HG03108 (cell line): ENCODE data around the gene SMG5.

Experiments used
- ATAC-seq: cut with Tn5 transposase; IDR thresholded peaks from one replicate; pipeline ENCODE4 v1.9.1; 2021; ENCODE audit warnings: moderate library complexity; ENCODE audit not compliant: unreplicated experiment

Gene SMG5

DNA sequence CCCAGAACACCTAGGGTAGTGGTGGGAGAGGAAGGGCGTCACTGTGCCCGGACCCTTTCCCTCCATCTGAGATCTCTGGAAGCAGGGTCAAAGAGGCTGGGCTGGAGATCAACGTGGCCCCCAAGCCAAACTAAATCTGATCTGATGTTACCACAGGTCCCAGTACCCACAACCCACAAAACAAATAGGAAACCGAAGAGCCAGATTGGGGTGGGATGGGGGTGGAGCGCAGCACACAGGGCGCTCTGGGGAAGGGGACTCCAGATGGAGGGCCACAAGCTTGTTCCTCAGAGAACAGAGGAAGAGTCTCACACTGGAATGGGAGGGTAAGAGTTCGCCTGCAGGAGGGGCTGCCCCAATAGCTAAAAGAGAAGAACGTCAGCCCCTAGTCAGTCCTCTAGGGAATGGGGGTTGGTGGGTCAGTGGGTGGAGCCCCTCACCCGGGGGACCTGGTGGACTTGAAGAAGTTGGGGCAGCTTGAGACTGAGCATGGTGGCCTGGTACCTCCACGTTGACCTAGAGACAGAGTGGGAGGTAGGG is 36.3 kb downstream of the SMG5 start:
- no peak for ATAC-seq

DNA sequence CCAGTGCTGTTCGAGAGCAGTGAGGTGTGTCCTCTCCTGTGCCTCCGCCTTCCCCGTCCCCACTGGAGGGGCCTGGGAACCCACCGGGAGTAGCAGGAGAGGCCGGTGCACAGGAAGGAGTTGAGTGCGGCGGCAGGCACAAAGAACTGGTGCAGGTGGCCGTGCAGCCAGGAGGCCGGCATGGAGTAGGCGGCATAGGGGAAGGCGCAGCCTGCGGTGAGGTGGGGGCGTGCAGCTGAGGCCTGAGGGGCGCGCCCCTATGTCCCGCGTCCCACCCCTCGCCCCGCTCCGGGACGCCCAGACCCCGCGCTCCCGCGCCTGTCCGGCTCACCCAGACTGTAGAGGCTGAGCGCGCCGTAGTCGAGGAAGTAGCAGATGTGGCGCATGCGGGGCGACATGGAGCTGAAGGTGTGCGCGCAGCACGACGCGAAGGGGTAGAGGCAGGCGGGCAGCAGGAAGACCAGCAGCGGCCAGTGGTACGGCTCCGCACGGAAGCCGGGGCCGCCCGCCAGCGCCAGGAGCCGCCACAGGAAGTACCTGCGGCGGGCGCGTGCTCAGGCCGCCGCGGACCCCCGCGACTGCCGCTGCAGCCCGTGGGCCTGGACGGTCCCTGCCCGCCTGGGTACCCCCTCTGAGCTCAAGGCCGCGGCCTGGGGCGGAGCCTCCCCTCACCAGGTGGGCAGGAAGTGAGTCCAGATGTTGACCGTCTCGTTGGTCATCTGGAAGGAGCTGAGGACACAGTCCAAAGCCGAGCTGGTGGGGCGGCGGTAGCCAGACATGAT is 37.0 kb downstream of the SMG5 start:
- no peak for ATAC-seq

DNA sequence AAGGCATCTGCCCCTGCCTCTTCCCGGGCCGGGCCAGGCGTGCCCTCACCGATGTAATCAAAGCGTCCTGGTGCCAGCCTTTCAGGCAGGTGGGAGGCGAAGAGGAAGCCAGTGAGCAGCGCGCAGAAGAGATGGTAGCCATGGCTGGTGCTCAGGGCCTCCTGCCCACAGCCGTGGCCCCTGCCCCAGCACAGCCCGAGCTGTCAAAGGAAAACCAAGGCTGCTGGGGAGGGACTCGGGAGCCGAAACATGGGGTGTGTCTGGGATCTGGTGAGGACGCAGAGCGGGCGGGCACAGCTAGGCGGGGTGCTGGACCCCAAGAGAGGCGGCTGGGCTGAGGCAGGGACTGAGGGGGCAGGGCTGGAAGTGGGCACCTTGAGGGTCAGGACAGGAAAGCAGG is 37.9 kb downstream of the SMG5 start:
- ATAC-seq, result no peak

DNA sequence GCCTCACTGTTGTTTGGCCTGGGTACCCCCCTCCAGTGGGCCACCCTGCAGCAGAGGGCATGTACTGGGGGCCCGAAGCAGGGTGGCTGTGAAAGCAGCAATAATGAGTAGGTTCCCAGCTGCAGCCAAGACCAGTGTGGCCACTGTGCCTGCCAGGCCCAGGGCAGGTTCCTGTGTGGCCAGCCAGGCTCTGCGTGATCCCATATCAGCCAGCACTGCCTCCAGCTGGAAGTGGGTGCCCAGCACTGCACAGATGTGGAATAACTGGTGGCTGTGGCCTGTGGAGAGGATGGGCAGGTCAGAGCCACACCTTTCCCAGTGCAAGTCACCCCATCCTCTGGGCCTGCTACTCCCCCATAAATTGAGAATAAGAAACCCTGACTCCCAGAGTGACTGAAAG is 38.5 kb downstream of the SMG5 start:
- no peak for ATAC-seq

DNA sequence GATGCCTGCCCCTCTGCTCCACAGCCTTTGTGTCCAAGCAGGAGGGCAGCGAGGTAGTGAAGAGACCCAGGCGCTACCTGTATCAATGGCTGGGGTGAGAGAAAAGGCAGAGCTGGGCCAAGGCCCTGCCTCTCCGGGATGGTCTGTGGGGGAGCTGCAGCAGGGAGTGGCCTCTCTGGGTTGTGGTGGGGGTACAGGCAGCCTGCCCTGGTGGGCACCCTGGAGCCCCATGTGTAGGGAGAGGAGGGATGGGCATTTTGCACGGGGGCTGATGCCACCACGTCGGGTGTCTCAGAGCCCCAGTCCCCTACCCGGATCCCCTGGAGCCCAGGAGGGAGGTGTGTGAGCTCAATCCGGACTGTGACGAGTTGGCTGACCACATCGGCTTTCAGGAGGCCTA is 39.9 kb downstream of the SMG5 start:
- ATAC-seq, result no peak

DNA sequence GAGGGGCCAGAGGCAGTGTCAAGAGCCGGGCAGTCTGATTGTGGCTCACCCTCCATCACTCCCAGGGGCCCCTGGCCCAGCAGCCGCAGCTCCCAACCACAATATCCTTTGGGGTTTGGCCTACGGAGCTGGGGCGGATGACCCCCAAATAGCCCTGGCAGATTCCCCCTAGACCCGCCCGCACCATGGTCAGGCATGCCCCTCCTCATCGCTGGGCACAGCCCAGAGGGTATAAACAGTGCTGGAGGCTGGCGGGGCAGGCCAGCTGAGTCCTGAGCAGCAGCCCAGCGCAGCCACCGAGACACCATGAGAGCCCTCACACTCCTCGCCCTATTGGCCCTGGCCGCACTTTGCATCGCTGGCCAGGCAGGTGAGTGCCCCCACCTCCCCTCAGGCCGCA is 40.7 kb downstream of the SMG5 start, which contains the start of gene BGLAP:
Gene BGLAP (plus strand): TSS at position 259 of the 400 bp plus-strand sequence. CDS start 48 bp downstream, at position 307.
- no peak for ATAC-seq

DNA sequence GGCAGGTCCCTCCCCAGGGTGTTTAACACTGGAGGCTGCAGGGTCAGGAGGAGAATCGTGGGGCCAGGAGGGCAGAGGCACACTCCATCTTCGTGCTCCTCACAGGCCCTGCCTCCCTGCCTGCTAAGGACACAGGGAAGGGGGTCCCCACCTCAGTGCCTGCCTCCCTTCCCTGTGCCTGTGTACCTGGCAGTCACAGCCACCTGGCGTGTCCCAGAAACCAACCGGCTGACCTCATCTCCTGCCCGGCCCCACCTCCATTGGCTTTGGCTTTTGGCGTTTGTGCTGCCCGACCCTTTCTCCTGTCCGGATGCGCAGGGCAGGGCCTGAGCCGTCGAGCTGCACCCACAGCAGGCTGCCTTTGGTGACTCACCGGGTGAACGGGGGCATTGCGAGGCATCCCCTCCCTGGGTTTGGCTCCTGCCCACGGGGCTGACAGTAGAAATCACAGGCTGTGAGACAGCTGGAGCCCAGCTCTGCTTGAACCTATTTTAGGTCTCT is 41.3 kb downstream of the SMG5 start:
- no peak for ATAC-seq

DNA sequence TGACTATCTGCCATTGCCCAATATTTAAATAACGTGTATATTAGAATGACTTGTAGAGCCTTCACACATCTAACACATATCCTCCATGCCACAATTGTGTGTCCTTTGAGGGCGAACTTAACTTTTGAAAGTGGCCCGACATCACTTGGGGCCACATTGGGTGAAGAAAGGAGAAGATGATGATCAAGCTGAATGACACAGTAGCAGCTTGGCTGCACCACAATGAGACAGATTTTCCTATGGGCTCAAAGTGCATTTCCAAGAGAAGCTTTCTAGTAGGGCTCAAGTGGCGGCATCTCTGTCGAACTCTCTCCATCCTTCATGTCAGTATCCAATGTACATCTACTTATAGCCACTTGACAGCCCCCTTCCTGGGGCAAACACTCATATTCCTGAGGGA is 44.4 kb downstream of the SMG5 start:
- ATAC-seq, result no peak

DNA sequence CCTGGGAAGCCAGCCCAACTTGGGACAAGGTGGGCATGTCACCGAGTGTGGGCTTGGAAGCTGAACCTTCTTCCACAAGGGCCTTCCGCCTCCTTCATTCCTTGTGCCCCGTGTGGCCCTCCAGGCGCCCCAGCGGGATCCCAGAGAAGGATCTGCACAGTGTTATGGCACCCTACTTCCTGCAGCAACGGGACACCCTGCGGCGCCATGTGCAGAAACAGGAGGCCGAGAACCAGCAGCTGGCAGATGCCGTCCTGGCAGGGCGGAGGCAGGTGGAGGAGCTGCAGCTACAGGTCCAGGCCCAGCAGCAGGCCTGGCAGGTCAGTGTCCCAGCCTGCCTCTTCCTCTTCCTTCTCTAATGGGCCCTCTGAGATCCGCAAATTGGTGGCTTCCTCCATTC is 46.5 kb downstream of the SMG5 start:
- ATAC-seq, result no peak

DNA sequence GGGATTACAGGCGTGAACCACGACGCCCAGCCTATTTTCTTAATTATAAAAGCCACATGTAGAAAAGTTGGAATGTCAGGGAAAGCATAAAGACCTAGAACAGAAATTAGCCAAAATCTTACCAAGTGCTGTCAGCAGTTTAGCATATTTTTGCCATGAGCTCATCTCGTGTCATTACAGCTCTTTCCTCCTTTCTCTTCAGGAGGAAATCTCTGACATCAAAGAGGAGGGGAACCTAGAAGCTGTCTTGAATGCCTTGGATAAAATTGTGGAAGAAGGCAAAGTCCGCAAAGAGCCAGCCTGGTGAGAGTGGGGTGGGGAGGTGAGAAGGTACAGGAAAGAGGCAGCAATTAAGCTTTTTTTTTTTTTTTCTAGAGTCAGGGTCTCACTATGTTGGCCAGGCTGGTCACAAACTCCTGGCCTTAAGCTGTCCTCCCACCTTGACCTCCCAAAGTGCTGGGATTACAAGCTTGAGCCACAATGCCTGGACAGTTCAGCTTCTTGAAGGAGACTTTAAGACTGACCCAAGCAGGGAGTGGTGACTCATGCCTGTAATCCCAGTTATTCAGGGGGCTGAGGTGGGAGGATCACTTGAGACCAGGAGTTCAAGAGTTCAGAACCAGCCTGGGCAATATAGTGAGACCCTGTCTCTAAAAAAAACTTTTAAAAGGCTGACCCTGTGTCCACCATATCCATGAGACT is 49.0 kb downstream of the SMG5 start:
- ATAC-seq, result no peak

DNA sequence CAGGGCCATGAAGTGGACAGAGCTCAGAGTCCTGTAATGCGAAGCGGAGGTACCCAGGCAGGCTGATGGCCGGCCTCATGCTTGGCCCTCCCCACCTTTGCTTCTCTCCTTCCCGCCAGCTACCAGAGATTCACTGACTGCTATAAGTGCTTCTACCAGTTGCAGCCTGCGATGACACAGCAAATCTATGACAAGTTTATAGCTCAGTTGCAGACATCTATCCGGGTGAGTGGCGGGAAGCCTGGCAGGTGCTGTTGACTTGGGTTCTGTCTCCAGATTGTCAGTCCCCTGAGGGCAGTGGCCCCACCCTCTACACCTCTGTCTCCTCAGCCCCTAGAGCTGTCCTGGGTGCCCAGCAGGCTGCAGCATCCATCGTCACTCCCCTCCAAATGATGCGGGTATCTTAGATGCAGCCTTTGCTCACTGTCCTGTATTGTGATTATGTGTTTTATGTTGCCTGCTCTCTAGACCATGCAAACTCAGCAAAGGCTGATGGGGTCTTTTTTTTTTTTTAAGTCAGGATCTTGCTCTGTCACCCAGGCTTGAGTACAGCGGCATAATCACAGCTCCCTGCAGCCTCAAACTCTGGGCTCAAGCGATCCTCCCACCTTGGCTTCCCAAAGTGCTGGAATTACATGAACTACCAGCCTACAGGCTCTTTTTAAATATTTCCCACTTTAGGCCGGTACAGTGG is 50.3 kb downstream of the SMG5 start:
- ATAC-seq, result no peak

DNA sequence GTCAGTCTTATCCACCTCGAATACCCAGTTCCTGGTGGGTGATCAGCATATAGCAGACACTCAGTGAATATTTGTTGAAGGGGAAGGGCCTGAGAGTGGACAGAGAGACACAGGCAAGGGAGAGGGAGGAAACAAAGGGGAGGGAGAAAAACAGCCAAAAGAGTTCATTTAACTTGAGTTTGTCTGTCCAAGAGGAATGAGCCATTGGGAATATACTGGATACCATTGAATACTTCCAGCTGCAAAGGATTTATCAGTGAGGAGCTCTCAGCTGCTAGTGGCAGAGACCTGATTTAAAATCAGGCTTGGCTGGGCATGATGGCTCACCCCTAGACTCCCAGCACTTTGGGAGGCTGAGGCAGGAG is 52.2 kb downstream of the SMG5 start:
- no peak for ATAC-seq

DNA sequence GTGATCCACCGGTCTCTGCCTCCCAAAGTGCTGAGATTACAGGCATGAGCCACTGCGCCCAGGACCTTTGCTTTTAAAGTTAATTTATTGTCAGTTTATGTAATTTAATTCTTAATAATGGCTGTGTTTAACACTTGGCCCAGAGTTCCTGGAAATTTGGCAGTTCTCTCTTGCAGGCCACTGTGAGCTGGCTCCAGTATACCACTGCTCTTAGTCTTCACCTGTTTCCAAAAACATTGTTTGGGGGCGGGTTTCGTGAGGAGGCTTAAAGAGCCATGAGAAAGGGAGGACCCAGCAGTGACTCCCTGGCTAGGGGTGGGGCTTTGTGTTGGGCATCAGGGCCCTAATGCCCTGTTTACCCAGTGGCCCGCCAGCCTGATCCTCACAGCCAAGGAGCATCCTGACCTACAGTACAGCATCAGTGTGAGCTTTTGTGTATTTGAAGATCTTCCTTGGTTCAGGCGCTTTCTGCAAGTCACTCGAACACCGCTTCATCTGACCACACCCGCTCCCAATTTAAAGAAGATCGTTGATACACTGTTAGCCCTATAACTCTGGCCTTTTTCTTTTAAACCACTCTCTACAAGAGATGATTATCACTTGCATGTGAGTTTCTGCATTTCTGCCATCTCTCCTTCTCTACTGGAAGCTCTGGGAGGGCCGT is 52.7 kb downstream of the SMG5 start:
- no peak for ATAC-seq

DNA sequence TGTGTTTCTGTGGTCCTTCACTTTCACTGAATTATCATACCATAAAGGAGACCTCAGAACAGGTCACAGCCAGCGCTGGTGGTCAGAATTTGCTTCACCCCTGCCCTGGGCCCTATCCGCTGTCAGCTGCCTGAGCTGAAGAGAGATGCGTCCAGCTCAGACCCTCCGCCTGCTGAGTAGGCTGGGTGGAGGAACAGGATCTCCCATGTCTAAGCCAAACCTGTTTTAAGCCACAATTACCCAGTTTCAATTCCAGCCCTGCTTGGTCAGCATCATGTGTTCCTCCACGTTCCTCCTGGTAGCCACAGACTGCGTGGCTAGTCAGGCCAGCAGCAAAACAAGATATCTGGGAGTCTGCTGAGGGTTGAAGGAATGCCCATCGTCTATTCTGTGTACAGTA is 54.1 kb downstream of the SMG5 start:
- ATAC-seq, result no peak

DNA sequence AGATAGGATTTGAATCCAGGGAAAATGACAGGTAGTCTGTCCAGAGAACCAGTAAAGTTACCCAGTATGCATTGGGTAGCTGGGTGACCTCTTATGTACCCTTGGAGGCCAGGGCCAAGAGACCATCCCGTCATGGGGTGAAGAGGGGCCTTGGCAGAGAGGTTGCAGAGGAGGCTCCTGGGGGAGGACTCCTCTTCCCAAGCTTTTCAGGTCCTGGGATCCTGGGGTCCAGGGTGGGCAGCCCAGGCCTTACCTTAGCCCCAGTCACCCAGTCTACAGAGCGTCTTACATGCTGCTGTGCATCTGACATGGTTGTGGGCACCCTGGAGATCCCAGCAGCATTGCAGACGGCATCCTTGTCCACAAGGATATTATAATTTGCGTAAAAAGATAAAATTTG is 55.8 kb downstream of the SMG5 start:
- no peak for ATAC-seq

DNA sequence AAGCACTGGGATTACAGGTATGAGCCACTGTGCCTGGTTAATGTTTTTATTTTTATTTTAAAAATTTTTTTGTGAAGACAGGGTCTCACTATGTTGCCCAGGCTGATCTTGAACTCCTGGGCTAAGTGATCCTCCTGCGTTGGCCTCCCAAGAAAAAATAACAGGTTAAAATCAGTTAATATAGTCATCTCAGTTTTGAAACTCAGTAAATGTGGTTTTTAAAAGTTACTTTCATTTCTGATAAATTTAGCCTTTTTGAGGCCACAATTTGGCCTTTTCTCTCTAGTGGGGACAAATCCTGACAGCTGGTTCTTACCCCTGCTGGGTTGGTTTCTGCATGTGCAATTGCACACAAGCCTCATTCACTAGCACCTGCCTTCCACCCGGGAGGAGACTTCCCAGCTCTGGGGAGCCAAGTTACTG is 56.5 kb downstream of the SMG5 start:
- ATAC-seq, result peak; percentile 74

DNA sequence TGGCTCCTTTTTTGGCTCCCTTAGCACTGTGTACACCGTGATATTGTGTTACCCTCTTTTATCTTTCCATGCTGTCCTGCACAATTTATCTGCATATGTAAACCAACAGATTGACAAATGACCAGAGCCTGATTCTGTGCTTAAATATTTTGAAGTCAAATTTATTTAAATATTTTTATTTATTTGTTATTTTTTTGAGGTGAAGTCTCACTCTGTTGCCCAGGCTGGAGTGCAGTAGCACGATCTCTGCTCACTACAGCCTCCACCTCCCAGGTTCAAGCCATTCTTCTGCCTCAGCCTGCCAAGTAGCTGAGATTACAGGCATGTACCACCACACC is 57.0 kb downstream of the SMG5 start:
- no peak for ATAC-seq

DNA sequence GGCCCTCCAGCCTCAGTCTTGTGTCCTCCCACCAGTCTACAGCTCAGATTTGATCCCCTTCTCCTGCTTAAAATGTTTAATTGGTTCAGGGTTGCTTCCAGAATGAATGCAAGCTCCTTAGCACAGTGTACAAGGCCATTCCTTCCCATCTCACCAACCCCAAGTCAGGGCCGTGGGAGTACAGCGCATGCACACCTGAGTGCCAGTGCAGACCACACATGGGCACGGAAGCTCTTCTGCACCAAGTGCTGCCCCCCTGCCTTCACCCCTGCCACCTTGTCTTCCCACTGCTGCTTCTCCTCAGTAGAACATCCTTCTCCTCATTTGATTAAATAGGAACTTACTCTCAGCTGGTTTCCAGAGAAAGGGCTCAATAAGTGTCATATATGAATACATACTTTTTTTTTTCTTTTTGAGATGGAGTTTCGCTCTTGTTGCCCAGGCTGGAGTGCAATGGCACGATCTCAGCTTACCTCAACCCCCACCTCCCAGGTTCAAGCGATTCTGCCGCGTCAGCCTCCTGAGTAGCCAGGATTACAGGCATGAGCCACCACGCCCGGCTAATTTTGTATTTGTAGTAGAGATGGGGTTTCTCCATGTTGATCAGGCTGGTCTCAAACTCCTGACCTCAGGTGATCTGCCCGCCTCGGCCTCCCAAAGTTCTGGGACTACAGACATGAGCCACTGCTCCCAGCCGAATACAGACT is 60.5 kb downstream of the SMG5 start:
- ATAC-seq, result no peak

DNA sequence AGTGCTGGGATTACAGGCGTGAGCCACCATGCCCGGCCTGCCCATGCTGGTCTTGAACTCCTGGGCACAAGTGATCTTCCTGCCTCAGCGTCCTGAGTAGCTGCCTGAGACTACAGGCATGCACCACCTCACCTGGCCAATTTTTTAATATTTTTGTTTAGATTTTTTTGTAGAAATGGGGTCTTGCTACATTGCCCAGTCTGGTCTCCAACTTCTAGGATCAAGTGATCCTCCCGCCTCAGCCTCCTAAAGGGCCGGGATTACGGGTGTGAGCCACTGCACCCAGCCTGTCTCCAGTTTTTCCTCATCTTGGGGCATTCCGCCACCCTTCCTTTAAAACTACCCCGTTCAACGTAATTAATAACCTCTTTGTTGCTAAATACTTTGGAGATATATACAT is 62.4 kb downstream of the SMG5 start:
- no peak for ATAC-seq

DNA sequence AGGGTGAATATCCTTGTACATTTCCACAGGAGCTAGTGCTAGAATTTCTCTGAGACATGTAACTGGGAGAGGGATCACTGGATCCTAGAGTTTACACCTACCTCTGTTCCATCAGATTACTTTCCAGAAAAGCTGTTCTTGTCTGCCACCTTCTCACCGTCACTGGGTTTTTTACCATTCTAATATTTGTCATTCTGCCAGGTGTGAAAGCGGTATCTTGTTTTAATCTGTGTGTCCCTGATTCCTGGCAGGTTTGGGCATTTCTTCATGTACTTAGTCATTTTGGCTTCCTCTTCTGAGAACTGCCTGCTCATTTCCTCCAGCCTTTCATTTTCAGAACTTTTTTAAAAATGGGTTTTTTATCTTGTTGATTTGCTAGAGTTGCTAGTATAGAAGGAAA is 64.8 kb downstream of the SMG5 start:
- ATAC-seq, result no peak
